Hair follicular keratinocyte (primary cell): ENCODE data around the gene MAP2K2. TPM values are rescaled to one million over a fixed set of nuclear protein-coding genes. Genes with fewer than 3 reads are reported as not detected.

Experiments used
- total RNA-seq: library from RNA; depleted of rRNA; stranded (reverse); fragments of >200 nt; gene quantifications from 2 replicates; pipeline ENCODE4 v1.2.3, GENCODE V29; 2015

Gene MAP2K2
- 125 and 150 TPM in 2 replicates for total RNA-seq

DNA sequence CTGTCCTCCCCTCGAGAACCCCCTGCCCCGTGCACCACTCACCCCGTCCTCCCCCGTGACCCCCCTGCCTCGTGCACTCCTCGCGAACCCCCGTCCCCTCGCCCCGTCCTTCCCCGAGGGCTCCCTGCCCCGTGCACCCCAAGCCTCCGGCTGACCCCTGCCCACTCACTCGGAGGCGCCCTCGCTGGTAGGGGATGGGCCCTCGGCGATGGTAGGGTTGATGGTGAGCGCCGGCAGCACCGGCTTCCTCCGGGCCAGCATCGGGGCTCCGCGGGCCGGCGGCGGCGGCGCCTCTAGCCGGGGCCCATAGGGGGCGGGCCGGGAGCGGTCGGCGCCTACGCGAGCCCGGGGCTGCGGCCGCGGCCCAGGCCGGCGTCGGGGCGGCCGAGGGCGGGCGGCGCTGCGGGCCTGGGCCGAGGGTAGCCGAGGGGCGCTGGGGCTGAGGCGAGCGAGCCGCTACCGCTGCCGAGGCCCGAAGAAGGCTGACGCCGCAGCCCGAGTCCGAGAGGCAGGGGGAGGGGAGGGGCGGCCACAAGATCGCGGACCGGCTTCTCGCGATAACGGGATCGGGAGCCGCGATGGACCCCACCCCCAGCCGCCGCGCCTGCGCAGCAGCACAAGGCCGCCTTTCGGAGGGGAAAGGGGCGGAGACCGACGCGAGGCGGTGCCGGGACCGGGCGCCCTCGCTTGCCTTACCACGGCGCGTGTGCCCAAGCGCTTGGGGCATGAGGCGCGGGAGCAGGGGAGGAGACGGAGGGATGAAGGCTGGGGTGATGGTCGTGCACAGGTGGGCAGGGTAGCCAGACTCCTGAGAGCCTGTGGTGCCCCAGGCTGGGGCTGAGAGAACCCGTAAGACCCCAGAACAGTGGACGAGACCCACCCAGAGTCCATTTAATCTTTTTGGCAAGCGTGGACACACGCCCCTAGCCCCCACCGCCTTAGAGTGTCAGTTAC is at the start of gene MAP2K2:
Gene MAP2K2, minus strand, starts transcription at position 508 of the 954 bp plus-strand sequence. Its CDS starts 247 bp downstream, at position 261.

GRCh38 chr19:4066682-4067395 is 57.1 kb downstream of the MAP2K2 start, which contains the start of gene ZBTB7A:
TSS of gene ZBTB7A (minus strand) at chr19:4066899. CDS start at chr19:4055232, 11,667 bp downstream.

Other genes starting within 250 kb of the MAP2K2 start
- gene ATCAY, start 243.4 kb downstream of the MAP2K2 start, total RNA-seq: not detected in 2 replicates
- gene NMRK2, start 191.1 kb downstream of the MAP2K2 start, total RNA-seq: not detected in 2 replicates
- 47.8 and 74.7 TPM in 2 replicates for gene DAPK3, start 153.0 kb downstream of the MAP2K2 start, total RNA-seq
- 1,979 and 2,783 TPM in 2 replicates for gene EEF2, start 138.7 kb downstream of the MAP2K2 start, total RNA-seq
- gene PIAS4, start 116.4 kb downstream of the MAP2K2 start, total RNA-seq: 18.7 and 19.7 TPM in 2 replicates
- gene ZBTB7A, start 57.2 kb downstream of the MAP2K2 start, total RNA-seq: 44.2 and 59.7 TPM in 2 replicates
- gene CREB3L3, start 29.5 kb upstream of the MAP2K2 start, total RNA-seq: not detected in 2 replicates
- gene SIRT6, start 58.4 kb upstream of the MAP2K2 start, total RNA-seq: 26.9 and 35.0 TPM in 2 replicates
- gene ANKRD24, start 58.6 kb upstream of the MAP2K2 start, total RNA-seq: 0.16 and 0.57 TPM in 2 replicates
- 0.23 TPM in 1 of 2 replicates, not detected in the other for gene EBI3, start 105.4 kb upstream of the MAP2K2 start, total RNA-seq
- 24.7 and 34.5 TPM in 2 replicates for gene YJU2, start 123.0 kb upstream of the MAP2K2 start, total RNA-seq
- not detected in 2 replicates for gene SHD, start 155.1 kb upstream of the MAP2K2 start, total RNA-seq
- not detected in 2 replicates for gene TMIGD2, start 178.3 kb upstream of the MAP2K2 start, total RNA-seq
- gene FSD1, start 180.5 kb upstream of the MAP2K2 start, total RNA-seq: 0.80 and 1.1 TPM in 2 replicates
- gene STAP2, start 214.7 kb upstream of the MAP2K2 start, total RNA-seq: 52.9 and 103 TPM in 2 replicates
- 2.3 and 3.5 TPM in 2 replicates for gene MPND, start 219.4 kb upstream of the MAP2K2 start, total RNA-seq